Measurements from ENCODE around the gene LUC7L2. TPM values are rescaled to one million over a fixed set of nuclear protein-coding genes. Genes with fewer than 3 reads are reported as not detected.
"Not testable (repeated sequence)": the region's sequence is repeated elsewhere in the genome, so short reads cannot be mapped to it uniquely, and the experiment has no call there.

LUC7L2 gene
- total RNA-seq, 1 donor = 105 TPM

GRCh38 chr7:139436806-139437205 lies 77.1 kb downstream of the LUC7L2 start:
- no peak overlapping the region for H3K4me3 ChIP-seq (ENCODE audit: low read length)

DNA sequence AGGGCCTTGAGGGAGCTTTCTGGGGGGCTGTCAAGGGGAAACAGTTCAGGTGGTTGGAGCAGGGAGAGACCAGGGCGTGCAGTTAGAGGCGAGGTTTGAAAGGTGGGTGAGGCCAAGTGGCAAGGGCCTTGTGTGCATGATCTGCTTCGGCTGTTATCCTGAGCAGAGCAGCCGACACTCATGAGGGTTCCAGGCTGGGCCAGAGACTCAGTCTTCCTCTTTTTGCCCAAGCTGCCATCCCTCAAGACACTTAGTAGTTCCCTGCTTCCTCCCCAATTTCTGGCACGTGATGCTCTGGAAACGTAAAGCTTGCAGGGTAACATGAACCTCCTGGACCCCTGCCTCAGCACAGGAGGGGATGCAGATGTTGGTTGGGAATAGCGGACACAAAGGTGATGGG lies 79.7 kb downstream of the LUC7L2 start:
- no peaks in the 10 kb centered on the region for H3K27me3 ChIP-seq (ENCODE audit: insufficient read depth, low read length)
- H3K9me3 ChIP-seq (ENCODE audit: low read depth, low read length) = no peaks in the 10 kb centered on the region
- H3K4me3 ChIP-seq (ENCODE audit: low read length) = no peak overlapping the region
- no peaks in the 10 kb centered on the region for H3K4me1 ChIP-seq (ENCODE audit: insufficient read depth, low read length)

More at GRCh38 chr7:139436806-139437205, 77.1 kb downstream of the LUC7L2 start:
- Histone ChIP-seq H3K27me3 (ENCODE audit: insufficient read depth, low read length) (no peaks in the 10 kb centered on the region), H3K9me3 (ENCODE audit: low read depth, low read length) (no peaks in the 10 kb centered on the region), H3K4me1 (ENCODE audit: insufficient read depth, low read length) (peaks cover 4% of the 10 kb centered on the region)

DNA sequence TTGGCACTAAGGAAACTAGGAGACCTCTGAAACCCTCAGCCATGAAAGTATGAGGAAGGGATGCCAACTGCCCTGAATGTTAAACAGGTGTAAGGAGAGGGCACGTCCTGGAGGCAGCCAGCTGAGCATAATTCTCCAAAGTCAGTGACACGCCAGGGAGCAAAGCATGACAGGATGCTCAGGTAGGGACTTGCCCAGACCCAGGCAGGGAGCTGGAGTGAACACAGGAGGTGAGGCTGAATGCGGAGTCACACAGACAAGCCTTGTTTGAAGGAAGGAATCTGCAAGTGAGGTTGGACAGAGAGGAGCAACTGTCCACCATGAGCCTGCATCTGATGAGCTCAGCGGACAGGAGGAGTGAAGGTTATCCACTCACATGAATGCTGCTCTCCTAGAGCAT lies 82.3 kb downstream of the LUC7L2 start:
- no peaks in the 10 kb centered on the region for H3K4me1 ChIP-seq (ENCODE audit: insufficient read depth, low read length)
- no peak overlapping the region for H3K4me3 ChIP-seq (ENCODE audit: low read length)
- H3K9me3 ChIP-seq (ENCODE audit: low read depth, low read length) = no peaks in the 10 kb centered on the region
- no peaks in the 10 kb centered on the region for H3K27me3 ChIP-seq (ENCODE audit: insufficient read depth, low read length)

DNA sequence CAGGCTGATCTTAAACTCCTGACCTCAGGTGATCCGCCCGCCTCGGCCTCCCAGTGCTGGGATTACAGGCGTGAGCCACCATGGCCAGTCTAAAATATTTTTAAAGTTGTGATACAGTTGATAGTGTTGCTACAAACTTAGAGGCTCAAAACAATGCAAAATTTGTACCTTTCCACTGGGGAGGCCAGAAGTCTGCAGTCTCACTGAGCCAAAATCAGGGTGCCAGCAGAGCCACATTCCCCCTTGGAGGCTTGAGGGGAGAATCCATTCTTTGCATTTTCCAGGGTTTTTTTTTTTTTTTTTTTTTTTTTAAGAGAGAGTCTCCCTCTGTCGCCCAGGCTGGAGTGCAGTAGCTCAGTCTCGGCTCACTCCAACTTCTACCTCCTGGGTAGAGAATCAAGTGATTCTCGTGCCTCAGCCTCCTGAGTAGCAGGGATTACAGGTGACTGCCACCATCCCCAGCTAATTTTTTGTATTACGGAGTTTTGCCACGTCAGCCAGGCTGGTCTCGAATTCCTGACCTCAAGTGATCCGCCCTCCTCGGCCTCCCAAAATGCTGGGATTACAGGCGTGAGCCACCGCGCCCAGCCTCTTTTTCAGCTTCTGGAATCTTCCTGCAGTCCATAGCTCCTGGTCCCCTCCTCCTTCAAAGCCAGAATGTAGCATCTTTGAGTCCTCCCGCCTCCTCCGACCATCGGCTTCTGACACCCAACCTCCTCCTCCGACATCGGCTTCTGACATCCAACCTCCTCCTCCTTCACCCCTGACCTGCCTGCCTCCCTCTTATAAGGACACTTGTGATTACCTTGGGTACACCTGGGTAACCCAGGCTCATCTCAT lies 86.6 kb downstream of the LUC7L2 start:
- H3K4me1 ChIP-seq (ENCODE audit: insufficient read depth, low read length) = no peaks in the 10 kb centered on the region
- no peaks in the 10 kb centered on the region for H3K27me3 ChIP-seq (ENCODE audit: insufficient read depth, low read length)
- H3K4me3 ChIP-seq (ENCODE audit: low read length) = no peak overlapping the region
- no peaks in the 10 kb centered on the region for H3K9me3 ChIP-seq (ENCODE audit: low read depth, low read length)

DNA sequence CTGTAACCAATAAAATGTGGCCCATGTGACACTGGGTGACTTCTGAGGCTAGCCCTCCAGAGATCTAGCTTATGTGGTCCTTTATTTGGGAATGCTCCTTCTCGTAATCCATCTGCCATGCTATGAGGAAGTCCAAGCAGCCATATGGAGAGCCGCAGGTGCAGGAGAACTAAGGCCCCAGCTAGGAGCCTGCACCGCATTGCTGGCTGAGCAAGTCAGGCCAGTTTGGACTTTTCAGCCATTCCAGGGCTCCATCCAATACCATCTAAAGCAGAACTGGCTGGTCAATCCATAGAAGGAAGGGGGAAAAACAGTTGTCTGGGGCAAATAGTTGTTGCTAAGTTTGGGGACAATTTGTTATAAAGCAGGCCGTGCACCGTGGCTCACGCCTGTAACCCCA lies 91.2 kb downstream of the LUC7L2 start:
- Histone ChIP-seq H3K27me3 (ENCODE audit: insufficient read depth, low read length) (no peaks in the 10 kb centered on the region), H3K4me1 (ENCODE audit: insufficient read depth, low read length) (no peaks in the 10 kb centered on the region), H3K4me3 (ENCODE audit: low read length) (no peak overlapping the region), H3K9me3 (ENCODE audit: low read depth, low read length) (no peaks in the 10 kb centered on the region)

GRCh38 chr7:139451638-139452037 lies 91.9 kb downstream of the LUC7L2 start:
- H3K4me3 ChIP-seq (ENCODE audit: low read length) = no peak overlapping the region
- no peaks in the 10 kb centered on the region for H3K4me1 ChIP-seq (ENCODE audit: insufficient read depth, low read length)
- no peaks in the 10 kb centered on the region for H3K9me3 ChIP-seq (ENCODE audit: low read depth, low read length)
- no peaks in the 10 kb centered on the region for H3K27me3 ChIP-seq (ENCODE audit: insufficient read depth, low read length)

DNA sequence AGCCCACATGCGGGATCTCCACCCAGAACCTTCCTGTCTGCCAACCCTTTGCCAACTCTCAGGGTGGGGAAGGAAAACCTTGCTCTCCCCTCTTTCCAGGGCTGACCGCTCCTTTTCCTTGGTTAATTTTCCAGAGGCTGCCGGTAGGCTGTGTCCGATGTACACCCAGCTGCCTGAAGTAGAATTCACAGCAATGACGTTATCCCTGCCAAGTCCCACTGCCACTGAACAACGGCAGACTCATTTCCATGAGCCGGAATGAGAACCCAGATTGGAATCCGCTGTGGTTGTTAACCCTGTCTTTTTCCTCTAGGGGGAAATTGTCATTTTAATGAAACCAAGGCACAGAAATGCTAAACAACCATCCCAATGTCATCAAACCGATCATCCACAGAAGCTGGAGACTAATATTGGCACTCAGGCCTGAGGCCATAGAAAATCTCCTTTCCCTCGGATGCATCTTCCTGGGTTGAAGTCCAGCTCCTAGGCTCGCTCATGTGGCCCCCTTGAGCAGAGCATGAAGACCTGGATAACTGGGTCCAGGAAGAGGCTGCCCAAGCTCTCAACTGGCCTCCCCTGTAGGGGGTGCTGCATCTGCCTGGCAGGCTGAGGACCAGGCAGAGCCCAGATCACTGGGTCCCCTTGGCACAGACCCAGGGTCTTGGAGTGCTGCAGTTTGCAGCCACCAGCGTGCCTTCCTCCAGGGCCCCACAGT lies 93.4 kb downstream of the LUC7L2 start:
- no peak overlapping the region for H3K4me3 ChIP-seq (ENCODE audit: low read length)
- no peaks in the 10 kb centered on the region for H3K9me3 ChIP-seq (ENCODE audit: low read depth, low read length)
- no peaks in the 10 kb centered on the region for H3K27me3 ChIP-seq (ENCODE audit: insufficient read depth, low read length)
- no peaks in the 10 kb centered on the region for H3K4me1 ChIP-seq (ENCODE audit: insufficient read depth, low read length)

DNA sequence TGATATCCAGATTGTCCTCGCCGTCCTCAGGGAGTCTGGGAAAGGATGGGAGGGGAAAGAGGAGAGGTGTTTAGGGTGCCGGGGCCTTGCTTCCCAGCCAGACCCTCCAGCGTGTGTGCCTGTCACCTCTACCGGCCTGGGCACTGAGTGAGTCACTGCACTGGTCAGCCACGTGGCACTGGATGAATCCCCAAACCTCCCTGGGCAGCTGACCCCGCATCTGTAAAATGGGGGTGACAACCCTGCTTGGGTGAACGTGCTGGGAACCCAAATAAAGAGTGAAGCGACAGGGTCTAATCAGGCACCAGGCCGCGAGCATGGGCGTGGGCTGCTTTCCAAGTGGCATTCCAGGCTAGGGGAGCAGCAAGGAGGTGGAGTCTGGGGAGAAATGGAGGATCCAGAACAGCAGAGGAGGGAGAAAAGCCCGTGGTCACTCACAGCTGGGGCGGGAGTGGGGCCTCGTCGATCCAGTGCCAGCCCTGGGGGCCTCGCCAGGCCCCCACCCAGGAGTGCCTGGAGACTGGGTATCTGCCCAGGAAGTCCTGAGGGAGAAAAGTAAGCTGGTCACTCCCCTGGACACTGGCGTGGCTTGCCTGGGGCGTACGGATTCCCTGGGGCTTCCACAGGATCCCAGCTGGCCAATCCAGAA lies 94.1 kb downstream of the LUC7L2 start:
- Histone ChIP-seq H3K4me1 (ENCODE audit: insufficient read depth, low read length) (no peaks in the 10 kb centered on the region), H3K27me3 (ENCODE audit: insufficient read depth, low read length) (no peaks in the 10 kb centered on the region), H3K9me3 (ENCODE audit: low read depth, low read length) (no peaks in the 10 kb centered on the region), H3K4me3 (ENCODE audit: low read length) (no peak overlapping the region)

DNA sequence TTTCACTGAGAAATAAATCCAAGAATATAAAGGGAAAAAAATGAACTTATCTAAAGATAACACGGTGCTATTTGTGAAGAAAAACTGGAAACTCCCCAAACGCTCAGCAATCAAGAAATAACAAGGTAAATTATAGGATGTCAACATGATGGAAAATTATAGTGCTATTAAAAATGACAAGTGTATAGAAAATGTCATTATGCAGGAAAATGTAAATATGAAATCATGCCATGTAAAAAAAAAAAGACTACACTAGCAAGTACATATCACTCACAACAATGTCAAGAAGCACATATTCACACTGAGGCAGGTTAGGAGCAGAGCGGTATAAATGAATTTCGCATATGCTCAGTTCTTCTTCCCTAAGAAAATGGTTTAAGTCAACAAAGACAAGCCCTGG lies 96.1 kb downstream of the LUC7L2 start:
- no peak overlapping the region for H3K4me3 ChIP-seq (ENCODE audit: low read length)
- H3K27me3 ChIP-seq (ENCODE audit: insufficient read depth, low read length) = no peaks in the 10 kb centered on the region
- H3K4me1 ChIP-seq (ENCODE audit: insufficient read depth, low read length) = no peaks in the 10 kb centered on the region
- no peaks in the 10 kb centered on the region for H3K9me3 ChIP-seq (ENCODE audit: low read depth, low read length)

- no peaks in the 10 kb centered on the region for H3K27me3 ChIP-seq (ENCODE audit: insufficient read depth, low read length)
- no peak overlapping the region for H3K4me3 ChIP-seq (ENCODE audit: low read length)
- no peaks in the 10 kb centered on the region for H3K9me3 ChIP-seq (ENCODE audit: low read depth, low read length)
- no peaks in the 10 kb centered on the region for H3K4me1 ChIP-seq (ENCODE audit: insufficient read depth, low read length)
These were observed 96.8 kb downstream of the LUC7L2 start for GRCh38 chr7:139456511-139456910.

- no peak overlapping the region for H3K4me3 ChIP-seq (ENCODE audit: low read length)
- H3K9me3 ChIP-seq (ENCODE audit: low read depth, low read length) = no peaks in the 10 kb centered on the region
- H3K27me3 ChIP-seq (ENCODE audit: insufficient read depth, low read length) = no peaks in the 10 kb centered on the region
- H3K4me1 ChIP-seq (ENCODE audit: insufficient read depth, low read length) = no peaks in the 10 kb centered on the region
These were observed 97.7 kb downstream of the LUC7L2 start for GRCh38 chr7:139457153-139457946.

DNA sequence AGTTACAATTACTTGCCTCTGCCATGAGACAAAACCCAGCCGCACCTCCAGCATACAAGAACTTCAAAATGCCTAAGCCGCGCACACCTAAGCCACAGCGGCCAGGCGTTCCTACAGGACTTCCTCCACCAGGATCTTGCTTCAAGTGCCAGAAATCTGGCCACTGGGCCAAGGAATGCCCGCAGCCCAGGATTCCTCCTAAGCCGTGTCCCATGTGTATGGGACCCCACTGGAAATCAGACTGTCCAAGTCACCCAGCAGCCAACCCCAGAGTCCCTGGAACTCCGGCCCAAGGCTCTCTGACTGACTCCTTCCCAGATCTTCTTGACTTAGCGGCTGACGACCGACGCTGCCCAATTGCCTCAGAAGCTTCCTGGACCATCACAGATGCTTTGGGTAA lies 103.7 kb downstream of the LUC7L2 start:
- not testable (repeated sequence) for H3K27me3 ChIP-seq (ENCODE audit: insufficient read depth, low read length); H3K4me3 ChIP-seq (ENCODE audit: low read length); H3K4me1 ChIP-seq (ENCODE audit: insufficient read depth, low read length); H3K9me3 ChIP-seq (ENCODE audit: low read depth, low read length)

- H3K9me3 ChIP-seq (ENCODE audit: low read depth, low read length); H3K4me1 ChIP-seq (ENCODE audit: insufficient read depth, low read length); H3K4me3 ChIP-seq (ENCODE audit: low read length); H3K27me3 ChIP-seq (ENCODE audit: insufficient read depth, low read length): not testable (repeated sequence)
These were observed 104.8 kb downstream of the LUC7L2 start for GRCh38 chr7:139464511-139464910.

DNA sequence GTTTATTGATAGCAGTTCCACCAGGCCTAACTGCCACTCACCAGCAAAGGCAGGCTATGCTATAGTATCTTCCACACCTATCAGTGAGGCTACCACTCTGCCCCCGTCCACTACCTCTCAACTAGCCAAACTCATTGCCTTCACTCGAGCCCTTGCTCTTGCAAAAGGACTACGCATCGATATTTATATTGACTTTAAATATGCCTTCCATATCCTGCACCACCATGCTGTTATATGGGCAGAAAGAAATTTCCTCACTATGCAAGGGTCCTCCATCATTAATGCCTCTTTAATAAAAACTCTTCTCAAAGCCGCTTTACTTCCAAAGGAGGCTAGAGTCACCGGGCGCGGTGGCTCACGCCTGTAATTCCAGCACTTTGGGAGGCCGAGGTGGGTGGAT lies 105.4 kb downstream of the LUC7L2 start:
- H3K9me3 ChIP-seq (ENCODE audit: low read depth, low read length); H3K4me3 ChIP-seq (ENCODE audit: low read length); H3K27me3 ChIP-seq (ENCODE audit: insufficient read depth, low read length): not testable (repeated sequence)

DNA sequence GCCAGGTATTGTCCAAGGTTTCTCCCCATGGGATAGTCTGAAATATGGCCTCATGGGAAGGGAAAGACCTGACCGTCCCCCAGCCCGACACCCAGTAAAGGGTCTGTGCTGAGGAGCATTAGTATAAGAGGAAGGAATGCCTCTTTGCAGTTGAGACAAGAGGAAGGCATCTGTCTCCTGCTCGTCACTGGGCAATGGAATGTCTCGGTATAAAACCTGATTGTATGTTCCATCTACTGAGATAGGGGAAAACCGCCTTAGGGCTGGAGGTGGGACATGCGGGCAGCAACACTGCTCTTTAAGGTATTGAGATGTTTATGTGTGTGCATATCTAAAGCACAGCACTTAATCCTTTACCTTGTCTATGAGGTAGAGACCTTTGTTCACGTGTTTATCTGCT lies 108.0 kb downstream of the LUC7L2 start:
- not testable (repeated sequence) for H3K9me3 ChIP-seq (ENCODE audit: low read depth, low read length); H3K4me3 ChIP-seq (ENCODE audit: low read length); H3K27me3 ChIP-seq (ENCODE audit: insufficient read depth, low read length); H3K4me1 ChIP-seq (ENCODE audit: insufficient read depth, low read length)

More for the DNA sequence above, 105.4 kb downstream of the LUC7L2 start:
- not testable (repeated sequence) for H3K4me1 ChIP-seq (ENCODE audit: insufficient read depth, low read length)
